NCI-H524 (cell line): ENCODE data around the gene GJB5.
A peak's percentile ranks its signal among the peaks of the same experiment; 100 is the strongest.
"Not testable (repeated sequence)": the region's sequence is repeated elsewhere in the genome, so short reads cannot be mapped to it uniquely, and the experiment has no call there.

Source experiments
- DNase-seq, 2 experiments: peaks; one replicate each; lab custom pipeline; 2025; lab: John Stamatoyannopoulos, UW

The GJB5 gene

DNA sequence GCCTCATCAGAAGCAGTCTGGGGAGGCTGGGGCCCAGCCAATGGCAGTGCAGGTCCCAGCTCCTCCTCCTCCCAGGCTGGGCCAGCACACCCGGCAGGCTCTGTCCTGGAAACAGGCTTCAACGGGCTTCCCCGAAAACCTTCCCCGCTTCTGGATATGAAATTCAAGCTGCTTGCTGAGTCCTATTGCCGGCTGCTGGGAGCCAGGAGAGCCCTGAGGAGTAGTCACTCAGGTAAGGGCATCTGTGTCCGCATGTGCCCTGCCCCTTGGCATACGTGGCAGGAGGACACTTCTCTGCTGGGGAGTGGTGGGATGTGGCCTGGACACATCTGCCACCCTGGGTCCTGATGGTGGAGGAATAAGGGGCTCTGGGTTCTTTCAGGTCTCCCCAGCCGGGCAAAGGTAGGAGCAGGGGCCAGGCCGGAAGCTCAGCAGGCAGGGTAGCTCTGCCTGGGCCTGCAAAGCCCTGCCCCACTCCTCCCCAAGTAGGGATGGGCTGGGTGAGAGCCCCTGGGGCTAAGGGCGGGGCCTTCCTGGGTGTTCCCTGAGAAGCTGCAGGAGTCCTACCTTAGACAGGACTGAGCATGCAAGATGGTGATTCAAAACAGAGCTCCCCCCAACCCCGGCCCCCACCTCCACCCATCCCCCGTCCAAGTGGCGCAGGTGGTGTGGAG, at the start of gene GJB5:
GJB5 (plus strand) TSS at position 84 of the 674 bp plus-strand sequence. CDS start 2,284 bp downstream, outside the sequence.
- DNase-seq = no peak

- no peak for DNase-seq
These were observed 49.8 kb upstream of the GJB5 start for GRCh38 chr1:34705077-34705476.

DNA sequence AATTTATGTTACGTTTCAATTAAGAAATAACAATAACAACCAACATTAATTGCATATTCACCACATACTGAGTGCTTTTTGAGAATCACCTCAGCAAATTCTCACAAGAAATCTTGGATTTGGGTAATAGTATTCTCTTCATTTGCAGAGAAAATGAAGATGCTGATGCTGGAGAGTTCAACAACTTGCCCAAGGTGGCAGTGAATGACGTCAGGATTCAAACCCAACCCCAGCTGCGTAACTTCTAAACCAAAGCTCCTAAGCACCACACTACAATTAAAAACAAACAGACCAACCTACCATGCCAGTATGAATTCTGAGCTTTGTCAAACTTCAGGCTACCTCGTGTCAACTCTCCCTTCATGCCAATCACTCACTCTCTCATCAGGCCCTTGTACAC, 46.7 kb upstream of the GJB5 start:
- no peak for DNase-seq

DNA sequence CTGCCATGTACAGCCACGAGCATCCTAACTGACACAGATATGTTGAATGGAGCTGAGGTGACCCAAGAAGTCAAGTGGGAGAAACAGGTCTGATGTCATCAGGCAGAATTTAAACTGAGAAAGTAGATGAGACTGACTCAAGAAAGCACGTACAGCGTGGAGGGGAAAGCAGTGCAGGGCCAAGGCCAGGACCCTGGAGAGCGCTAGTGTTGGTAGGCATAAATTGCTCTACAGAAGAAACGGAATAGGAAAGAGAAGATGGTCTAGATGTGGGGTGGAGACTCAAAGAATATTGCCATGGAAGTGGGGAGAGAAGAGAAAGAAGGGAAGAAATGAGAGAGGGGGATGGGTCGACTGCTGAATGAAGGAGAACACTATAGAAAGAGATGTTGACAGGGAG, 45.3 kb upstream of the GJB5 start:
- DNase-seq = no peak

- no peak for DNase-seq
These were observed 44.0 kb upstream of the GJB5 start for GRCh38 chr1:34710812-34711211.

GRCh38 chr1:34711485-34711884, 43.4 kb upstream of the GJB5 start:
- DNase-seq = no peak

GRCh38 chr1:34712007-34712688, 42.7 kb upstream of the GJB5 start:
- DNase-seq = no peak

- DNase-seq = no peak
These were observed 41.4 kb upstream of the GJB5 start for GRCh38 chr1:34713443-34713842.

DNA sequence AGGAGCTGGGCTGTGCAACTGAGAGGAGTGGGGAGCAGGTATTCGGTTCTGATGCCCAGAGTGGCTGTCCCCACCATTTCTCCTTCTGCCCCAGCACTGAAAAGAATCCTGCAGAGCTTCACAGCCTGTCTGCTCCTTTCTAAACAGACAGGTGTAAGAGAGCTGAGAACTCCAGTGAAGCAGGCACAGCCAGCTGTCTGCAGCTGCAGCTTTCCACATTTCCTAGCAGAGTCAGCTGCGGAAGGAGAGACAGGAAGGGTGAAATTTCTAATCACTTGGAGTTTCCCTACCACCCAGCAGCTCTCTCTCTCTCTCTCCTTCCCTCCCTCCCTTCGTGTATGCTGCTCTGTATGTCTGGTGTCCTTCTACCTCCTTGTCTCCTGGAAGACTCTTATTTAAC, 40.5 kb upstream of the GJB5 start:
- no peak for DNase-seq

GRCh38 chr1:34715139-34715538, 39.7 kb upstream of the GJB5 start:
- DNase-seq = no peak

GRCh38 chr1:34721241-34721640, 33.6 kb upstream of the GJB5 start:
- no peak for DNase-seq

GRCh38 chr1:34721646-34722355, 33.0 kb upstream of the GJB5 start:
- no peak for DNase-seq

GRCh38 chr1:34726861-34727260, 28.0 kb upstream of the GJB5 start:
- no peak for DNase-seq

DNA sequence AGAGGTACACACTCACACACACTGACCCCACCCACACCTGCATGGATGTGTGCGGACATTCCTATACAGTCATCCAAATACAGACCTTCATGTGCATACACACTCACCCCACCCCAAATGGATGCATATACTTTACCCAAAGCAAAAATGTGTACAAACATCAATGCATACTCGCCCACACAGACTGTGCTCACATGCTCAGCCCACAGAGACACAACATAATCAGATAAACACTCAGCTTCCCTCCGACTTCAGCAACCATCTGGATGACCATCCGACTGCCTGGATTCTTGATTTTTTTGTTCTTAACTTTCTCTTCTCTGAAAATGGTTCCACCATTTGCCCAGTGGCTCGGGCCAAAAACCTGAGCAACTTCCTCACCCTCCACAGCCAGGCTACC, 24.4 kb upstream of the GJB5 start:
- no peak for DNase-seq

- DNase-seq = not testable (repeated sequence)
These were observed 22.0 kb upstream of the GJB5 start for GRCh38 chr1:34732831-34733230.

DNA sequence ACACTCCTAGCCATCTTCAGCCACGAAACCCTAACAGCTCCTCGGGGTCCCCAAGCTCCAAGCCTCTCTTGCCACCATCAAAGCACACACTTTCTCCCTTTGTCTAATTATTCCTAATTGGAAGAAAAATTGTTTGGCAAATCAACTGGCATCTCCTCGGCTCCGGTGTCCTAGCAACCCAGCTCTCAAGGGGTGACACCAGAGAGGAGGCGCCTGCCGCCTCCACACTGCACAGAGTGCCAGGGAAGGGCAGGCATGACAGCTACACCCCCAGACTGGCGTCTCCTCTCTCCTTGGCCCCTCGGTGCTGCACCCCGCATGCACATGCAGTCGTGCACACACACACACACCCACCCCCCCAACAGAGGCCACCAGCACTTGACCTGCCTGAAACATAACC, 18.2 kb upstream of the GJB5 start:
- DNase-seq = no peak

DNA sequence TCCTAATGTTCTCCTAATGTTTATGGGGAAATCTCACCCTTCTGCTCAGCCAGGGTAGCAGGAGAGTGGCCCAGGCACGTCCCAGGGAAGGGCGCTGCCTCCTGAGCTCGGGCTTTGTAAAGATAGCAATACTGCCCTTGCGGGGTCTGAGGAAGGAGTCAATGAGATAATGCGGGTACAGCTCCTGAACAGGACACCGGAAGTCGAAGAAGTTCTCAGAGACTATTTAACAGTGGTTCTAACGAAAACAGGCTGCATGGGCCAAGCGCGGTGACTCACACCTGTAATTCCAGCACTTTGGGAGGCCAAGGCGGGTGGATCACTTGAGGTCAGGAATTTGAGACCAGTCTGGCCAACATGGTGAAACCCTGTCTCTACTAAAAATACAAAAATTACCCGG, 17.6 kb upstream of the GJB5 start:
- not testable (repeated sequence) for DNase-seq

DNA sequence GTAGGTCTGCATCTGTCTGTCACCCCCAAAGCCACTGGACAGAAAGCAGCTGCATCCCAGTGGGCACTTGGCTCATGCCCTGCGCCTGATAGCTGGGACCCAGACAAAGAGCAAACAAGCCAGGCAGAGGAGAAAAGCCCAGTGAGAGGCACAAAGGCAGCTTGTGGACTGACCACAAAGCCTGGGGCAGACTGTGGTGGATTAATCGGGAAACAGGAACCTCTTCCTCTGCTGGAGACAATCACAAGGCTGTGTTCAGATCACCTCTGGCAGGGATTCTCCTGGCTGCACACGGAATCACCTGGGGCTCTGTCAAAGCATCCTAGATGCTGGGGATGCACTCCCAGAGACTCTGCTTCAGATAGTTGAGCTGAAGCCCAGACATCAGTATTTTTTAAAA, 15.2 kb upstream of the GJB5 start:
- no peak for DNase-seq

DNA sequence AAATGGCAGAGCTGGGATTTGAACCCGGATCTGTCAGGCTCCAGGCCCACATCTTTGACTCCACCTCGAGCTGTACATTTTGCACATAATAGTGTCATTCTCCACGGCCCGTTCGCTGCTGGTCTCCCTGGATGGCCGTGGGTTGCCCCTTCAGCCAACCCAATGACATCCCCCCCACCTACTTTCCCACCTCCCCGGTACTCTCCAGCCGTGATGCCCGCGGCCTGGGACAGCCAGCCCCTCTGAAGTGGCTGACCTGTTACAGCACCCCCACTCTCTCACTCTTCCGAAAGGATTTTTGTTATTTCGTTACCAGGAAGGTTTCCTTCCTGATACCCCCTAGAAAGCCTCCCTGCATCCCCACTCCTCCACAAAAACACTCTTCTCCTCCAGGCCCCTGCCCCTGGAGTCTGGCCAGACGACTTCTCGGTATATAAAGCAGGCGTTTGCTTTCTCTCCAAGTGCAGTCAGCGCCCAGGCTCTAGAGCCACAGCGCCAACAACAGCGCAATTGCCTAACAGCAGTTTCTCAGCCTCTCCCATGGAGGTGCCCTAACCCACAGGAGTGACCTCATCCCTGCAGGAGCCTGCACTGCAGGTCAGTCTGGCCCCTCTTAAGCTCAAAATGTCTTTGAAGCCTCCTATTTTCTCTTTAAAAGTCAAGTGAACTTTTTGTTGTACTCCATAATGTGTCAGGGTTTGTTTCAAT, 14.5 kb upstream of the GJB5 start:
- DNase-seq = peak in 1 of 2 experiments; percentile 35

DNA sequence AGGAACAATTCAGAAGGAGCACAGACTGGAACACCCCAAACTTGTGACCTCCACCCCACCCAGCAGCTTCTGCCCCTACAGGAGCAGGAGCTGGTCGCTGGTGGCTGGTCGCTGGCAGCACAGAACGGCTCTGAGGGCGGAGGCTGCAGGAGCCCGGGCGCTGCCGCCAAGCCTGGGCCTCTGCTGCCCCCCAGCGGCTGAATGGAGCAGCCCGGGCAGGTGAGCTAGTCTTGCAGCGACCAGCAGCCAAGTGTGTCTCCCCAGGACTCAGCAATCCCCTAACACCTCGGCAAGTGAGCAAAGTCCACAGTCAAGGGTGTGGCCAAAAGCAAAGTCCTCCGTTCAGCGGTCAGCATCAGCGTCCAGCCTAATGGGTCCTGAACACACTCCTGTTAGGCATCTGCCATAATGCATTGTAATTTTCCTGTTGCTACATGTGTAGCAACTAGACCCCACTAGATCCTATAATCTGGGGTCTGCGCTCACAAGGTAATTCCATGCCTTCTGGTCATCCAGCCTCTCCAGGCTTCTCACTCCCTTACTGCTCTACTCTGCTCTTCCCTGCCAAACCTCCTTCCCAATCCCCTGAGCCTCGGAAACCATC, 12.1 kb upstream of the GJB5 start:
- peak in 1 of 2 experiments; percentile 56 for DNase-seq

- no peak for DNase-seq
These were observed 11.1 kb upstream of the GJB5 start for GRCh38 chr1:34743775-34744174.

DNA sequence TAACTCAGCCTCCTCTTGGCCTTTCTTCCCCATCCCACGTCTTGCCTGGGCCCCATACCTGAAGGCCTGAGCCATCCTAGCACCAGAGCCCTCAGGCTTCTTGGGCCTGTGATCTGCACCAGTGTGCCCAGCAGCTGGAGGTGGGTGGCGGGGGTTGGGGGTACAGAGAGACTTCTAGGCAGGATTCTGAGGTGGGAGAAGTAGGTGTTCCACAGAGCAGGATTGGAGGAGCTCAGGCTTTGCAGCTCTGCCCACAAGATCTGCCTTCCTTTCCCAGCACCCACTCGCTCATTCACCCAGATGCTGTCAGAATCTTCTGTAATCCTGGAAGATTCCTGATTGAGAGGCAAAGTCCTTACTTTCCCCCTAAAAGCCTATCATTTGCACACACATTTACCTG, 10.0 kb upstream of the GJB5 start:
- DNase-seq = no peak
